Activated gamma-delta T cell treated with anti-CD3 and anti-CD28 coated beads, Interleukin-2, amount 50 U/mL, for 16 hours (primary cell): ENCODE data around the gene TAOK2.

Experiments used
- DNase-seq: peaks from one replicate; pipeline ENCODE4 v3.0.0-alpha.2; 2020; ENCODE audit warnings: low read depth

TAOK2 gene

GRCh38 chr16:29963021-29963743 is 10.5 kb upstream of the TAOK2 start:
- no peak for DNase-seq

DNA sequence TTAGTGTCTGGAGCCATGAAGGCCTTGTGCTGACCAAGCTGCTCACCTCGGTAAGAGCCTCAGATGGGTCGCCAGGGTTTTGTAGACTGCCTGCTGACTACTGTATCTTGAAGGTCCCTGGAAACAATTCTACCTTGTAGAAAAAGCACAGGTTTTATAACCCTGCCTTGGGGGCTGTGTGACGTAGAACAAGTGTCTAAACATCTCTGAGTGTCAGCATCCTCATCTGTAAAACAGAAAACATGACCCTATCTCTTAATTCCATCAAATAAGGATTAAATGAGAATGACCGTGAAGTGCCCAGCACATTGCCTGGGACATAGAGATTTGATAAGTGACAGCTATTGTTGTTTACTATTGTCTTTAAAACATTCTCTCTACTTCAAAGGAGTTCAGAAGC is 5.5 kb upstream of the TAOK2 start:
- no peak for DNase-seq

- no peak for DNase-seq
These were observed 2.4 kb upstream of the TAOK2 start for GRCh38 chr16:29971304-29971703.

DNA sequence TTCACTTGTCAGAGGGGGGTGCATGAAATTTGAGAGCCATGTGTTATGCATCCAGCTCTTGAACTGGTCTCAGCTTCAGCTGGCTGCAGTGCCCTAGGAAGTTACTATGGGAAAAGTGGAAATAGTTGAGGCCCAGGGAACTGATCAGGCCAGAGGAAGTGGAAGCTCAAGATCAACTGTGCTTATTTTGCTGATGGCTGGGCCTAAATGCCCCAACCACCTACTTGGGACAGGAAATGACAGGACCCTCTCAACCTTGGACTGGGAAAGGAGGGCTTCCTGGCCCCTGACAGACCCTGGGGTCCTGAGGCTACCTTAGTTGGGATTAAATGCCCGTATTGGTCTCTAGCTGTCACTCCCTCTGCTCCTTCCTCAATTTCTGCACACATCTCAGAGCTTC is 1.2 kb upstream of the TAOK2 start:
- no peak for DNase-seq

DNA sequence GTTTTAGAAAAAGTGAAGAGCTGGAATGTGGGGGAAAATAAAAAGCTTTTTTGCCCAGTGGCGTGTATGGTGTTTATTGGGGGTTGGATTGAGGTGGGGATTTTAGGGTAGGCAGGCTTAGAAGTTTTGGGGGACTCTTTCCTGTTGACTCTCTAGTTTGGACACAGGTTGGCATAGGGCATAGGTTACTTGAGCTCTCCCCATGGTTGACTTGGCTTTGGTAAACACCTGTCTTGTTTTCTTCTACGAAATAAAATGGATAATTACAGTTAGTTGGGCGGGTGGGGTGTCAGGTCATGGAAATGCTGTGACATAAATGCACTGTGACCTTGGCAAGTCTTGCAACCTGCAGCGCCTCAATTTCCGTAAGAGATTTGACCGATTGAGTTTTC is 680 bp upstream of the TAOK2 start:
- DNase-seq, result no peak

- no peak for DNase-seq
These were observed 844 bp downstream of the TAOK2 start for GRCh38 chr16:29974291-29975133.

DNA sequence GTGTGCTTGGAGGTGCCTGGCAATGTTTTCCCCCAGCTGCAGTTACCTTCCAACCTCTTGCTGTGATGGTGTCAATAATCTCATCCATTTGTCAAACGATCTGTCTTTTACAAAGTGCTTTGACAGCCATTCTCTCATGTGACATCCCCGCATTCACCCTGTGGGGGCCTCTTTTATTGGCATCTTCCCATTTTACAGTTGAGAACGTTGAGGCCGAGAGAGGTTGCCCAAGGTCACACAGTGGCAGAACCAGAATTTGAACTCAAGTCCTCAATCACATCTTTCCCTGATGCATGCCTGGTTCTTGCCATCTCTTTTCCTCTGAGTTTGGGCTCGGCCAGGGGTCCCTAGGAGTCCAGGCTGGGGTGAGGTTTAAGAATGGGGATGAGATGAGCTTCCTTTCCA is 1.5 kb downstream of the TAOK2 start:
- no peak for DNase-seq

DNA sequence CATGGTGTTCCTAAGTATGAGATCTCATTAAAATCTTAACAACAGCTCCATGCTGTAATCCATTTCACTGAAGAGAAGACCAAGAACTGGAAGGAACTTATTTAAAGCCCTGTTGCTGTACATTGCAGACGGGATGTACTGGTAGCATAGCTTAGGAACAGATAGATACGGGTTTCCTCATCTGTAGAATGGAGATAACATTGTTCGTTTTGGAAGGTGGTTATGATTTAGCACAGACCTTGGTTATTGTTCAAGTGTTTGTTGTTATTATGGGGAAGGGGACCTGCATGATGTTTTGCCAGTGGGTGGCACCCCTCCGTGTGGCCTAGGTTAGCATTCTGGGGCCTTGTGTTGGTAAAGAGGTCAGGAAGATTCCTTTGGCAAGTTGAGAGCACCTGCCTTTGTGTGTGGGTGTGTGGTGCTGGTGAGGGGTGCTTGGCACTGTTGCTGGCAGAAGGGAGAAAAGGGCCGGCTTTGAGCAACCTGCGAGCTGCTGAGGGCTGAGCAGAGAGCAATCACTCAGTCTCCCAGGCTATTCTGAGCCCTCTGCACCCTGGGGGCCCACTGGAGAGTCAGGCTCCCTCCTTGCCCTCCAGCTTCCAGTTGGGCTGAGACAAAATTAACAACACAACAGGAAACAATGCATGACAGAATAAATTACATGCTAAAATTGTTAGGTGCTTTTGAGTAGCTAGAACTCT is 2.3 kb downstream of the TAOK2 start:
- no peak for DNase-seq

GRCh38 chr16:29977063-29977825 is 3.6 kb downstream of the TAOK2 start:
- no peak for DNase-seq

- DNase-seq, result no peak
These were observed 4.4 kb downstream of the TAOK2 start for GRCh38 chr16:29978081-29978480.

- DNase-seq, result no peak
These were observed 5.0 kb downstream of the TAOK2 start for GRCh38 chr16:29978564-29979270.

DNA sequence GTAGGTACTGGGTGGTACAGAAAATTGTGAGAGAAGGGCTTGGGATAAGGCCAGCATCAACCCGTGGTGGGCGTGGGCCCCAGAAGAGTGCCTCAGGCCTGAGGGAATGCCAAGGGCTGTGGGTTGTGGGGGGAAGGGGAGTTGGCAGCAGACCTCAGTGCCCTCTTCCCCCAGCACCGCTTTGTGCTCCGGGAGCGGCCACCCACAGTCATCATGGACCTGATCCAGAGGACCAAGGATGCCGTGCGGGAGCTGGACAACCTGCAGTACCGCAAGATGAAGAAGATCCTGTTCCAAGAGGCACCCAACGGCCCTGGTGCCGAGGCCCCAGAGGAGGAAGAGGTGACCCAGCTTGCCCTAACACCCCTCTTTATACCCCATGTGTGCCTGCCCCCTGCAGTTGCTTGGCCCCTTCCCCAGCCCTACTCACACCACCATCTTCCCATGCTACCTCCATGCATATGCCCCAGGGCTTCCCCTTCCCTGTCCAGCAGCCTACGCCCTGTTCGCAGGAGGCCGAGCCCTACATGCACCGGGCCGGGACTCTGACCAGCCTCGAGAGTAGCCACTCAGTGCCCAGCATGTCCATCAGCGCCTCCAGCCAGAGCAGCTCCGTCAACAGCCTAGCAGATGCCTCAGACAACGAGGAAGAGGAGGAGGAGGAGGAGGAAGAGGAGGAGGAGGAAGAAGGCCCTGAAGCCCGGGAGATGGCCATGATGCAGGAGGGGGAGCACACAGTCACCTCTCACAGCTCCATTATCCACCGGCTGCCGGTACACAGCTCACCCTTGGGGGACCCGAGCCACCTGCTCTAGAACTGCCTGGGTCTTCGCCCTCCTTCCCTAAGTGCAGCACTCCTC is 9.1 kb downstream of the TAOK2 start:
- DNase-seq, result no peak

GRCh38 chr16:29983420-29984136 is 9.9 kb downstream of the TAOK2 start:
- no peak for DNase-seq

DNA sequence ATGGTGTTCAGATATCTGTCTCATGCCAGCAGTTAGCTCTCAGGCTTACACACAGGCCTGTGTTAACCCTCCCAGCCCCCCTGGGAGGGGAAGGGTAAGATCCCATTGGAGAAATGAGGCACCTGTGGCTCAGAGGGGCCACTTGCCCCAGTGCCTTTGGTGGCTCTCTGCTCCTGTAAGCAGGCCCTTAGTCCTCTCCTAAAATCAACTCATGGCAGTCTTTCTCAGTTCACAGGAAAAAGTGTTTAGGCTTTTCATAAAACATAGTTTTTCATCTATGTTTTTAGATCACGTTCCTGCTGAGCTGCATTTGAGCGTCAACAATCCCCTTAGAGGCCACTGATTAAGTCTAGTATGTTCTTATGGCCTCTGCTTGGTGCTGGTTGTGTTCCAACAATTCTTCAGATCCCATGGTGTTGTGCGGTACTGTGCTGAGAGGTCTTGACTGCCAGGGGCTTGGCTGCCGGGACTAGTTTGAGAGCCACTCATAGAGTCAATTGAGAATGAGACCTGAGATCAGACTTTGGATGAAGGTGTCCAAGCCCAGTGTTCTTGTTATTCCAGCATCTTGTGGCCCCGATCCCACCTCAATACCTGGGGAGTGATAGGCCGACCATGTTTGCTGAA is 10.6 kb downstream of the TAOK2 start:
- no peak for DNase-seq

GRCh38 chr16:29984764-29985147 is 11.1 kb downstream of the TAOK2 start:
- no peak for DNase-seq

- no peak for DNase-seq
These were observed 11.7 kb downstream of the TAOK2 start for GRCh38 chr16:29985271-29985811.

DNA sequence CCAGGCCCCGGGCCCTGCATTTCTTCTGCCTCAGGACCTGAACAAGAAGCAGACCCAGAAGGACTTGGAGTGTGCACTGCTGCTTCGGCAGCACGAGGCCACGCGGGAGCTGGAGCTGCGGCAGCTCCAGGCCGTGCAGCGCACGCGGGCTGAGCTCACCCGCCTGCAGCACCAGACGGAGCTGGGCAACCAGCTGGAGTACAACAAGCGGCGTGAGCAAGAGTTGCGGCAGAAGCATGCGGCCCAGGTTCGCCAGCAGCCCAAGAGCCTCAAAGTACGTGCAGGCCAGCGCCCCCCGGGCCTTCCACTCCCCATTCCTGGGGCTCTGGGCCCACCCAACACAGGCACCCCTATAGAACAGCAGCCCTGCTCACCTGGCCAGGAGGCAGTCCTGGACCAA is 12.6 kb downstream of the TAOK2 start:
- DNase-seq, result no peak

DNA sequence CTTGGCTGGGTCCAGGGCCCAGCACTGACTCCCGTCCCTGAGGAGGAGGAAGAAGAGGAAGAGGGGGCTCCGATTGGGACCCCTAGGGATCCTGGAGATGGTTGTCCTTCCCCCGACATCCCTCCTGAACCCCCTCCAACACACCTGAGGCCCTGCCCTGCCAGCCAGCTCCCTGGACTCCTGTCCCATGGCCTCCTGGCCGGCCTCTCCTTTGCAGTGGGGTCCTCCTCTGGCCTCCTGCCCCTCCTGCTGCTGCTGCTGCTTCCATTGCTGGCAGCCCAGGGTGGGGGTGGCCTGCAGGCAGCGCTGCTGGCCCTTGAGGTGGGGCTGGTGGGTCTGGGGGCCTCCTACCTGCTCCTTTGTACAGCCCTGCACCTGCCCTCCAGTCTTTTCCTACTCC is 13.3 kb downstream of the TAOK2 start:
- DNase-seq, result no peak
